Measurements from ENCODE around the gene RSBN1L. TPM values are rescaled to one million over a fixed set of nuclear protein-coding genes. Genes with fewer than 3 reads are reported as not detected.
"Not testable (repeated sequence)": the region's sequence is repeated elsewhere in the genome, so short reads cannot be mapped to it uniquely, and the experiment has no call there.

The RSBN1L gene
- total and polyA plus RNA-seq, 2 donors (not counting 3 experiments of a cell fraction or from before 2014, with no cell fraction given) = 3.0 to 13.1 TPM

GRCh38 chr7:77714931-77715330, 18.7 kb downstream of the RSBN1L start:
- H3K4me3 ChIP-seq (replicated peaks in 1 of 3; ENCODE audit: insufficient read depth in 1 of 3, low read depth in 1 of 3, low read length in 3 of 3); H3K4me1 ChIP-seq (ENCODE audit: control insufficient read depth, extremely low read depth, insufficient read depth, low read length); H2AFZ ChIP-seq (ENCODE audit: low read depth, low read length); H4K20me1 ChIP-seq (replicated peaks; ENCODE audit: control insufficient read depth, extremely low read depth, insufficient read depth, low read length); H3K36me3 ChIP-seq (ENCODE audit: control insufficient read depth in 2 of 2, extremely low read depth in 1 of 2, insufficient read depth in 2 of 2, low read length in 2 of 2); H3K27me3 ChIP-seq (ENCODE audit: control insufficient read depth in 2 of 2, insufficient read depth in 2 of 2, low read length in 2 of 2); CTCF ChIA-PET; H3K27ac ChIP-seq (ENCODE audit: insufficient read depth, low read depth, low read length); DNase-seq (ENCODE audit: low read depth, low spot score); H3K4me2 ChIP-seq (ENCODE audit: insufficient read depth, low read length); H3K9me1 ChIP-seq (replicated peaks; ENCODE audit: control insufficient read depth, extremely low read depth, insufficient read depth, low read length); H3K9me3 ChIP-seq (replicated peaks; ENCODE audit: control insufficient read depth, insufficient read depth, low read length); BruUV-seq (replicated peaks); intact Hi-C loops (cut with micrococcal nuclease); FAIRE-seq; dilution Hi-C loops (cut with MboI; ENCODE audit: extremely low pct_ligation_motif_present, low sequenced_read_pairs); H3K9ac ChIP-seq (replicated peaks; ENCODE audit: extremely low read depth, insufficient read depth, low read length): not testable (repeated sequence)
- peaks cover 63% of the 10 kb centered on the region for H3K79me2 ChIP-seq (ENCODE audit: control insufficient read depth, insufficient read depth, low read length)
- POLR2A ChIA-PET = interaction anchor here (1.2 kb wide), 1 partner anchor 9 kb away, joined by 3 read pairs; no protein-coding TSS in a partner anchor

- Histone ChIP-seq H3K9me3 (replicated peaks; ENCODE audit: control insufficient read depth, insufficient read depth, low read length) (no peaks in the 10 kb centered on the region), H4K20me1 (replicated peaks; ENCODE audit: control insufficient read depth, extremely low read depth, insufficient read depth, low read length) (no peaks in the 10 kb centered on the region), H3K9ac (replicated peaks; ENCODE audit: extremely low read depth, insufficient read depth, low read length) (no peak overlapping the region), H3K36me3 (ENCODE audit: control insufficient read depth in 2 of 2, extremely low read depth in 1 of 2, insufficient read depth in 2 of 2, low read length in 2 of 2) (no peaks in the 10 kb centered on the region), H3K4me1 (ENCODE audit: control insufficient read depth, extremely low read depth, insufficient read depth, low read length) (no peaks in the 10 kb centered on the region), H3K9me1 (replicated peaks; ENCODE audit: control insufficient read depth, extremely low read depth, insufficient read depth, low read length) (no peaks in the 10 kb centered on the region), H3K4me3 (replicated peaks in 1 of 3; ENCODE audit: insufficient read depth in 1 of 3, low read depth in 1 of 3, low read length in 3 of 3) (no peak overlapping the region), H3K27ac (ENCODE audit: insufficient read depth, low read depth, low read length) (no peak overlapping the region), H3K27me3 (ENCODE audit: control insufficient read depth in 2 of 2, insufficient read depth in 2 of 2, low read length in 2 of 2) (no peaks in the 10 kb centered on the region), H3K4me2 (ENCODE audit: insufficient read depth, low read length) (no peak overlapping the region), H2AFZ (ENCODE audit: low read depth, low read length) (no peak overlapping the region), H3K79me2 (ENCODE audit: control insufficient read depth, insufficient read depth, low read length) (peaks cover 55% of the 10 kb centered on the region)
- DNase-seq (ENCODE audit: low read depth, low spot score) (no peak), FAIRE-seq (no peak)
- intact Hi-C loops (cut with micrococcal nuclease) (no loop called here), dilution Hi-C loops (cut with MboI; ENCODE audit: extremely low pct_ligation_motif_present, low sequenced_read_pairs) (no loop called here)
- BruUV-seq (replicated peaks) = no TSS peak
- ChIA-PET POLR2A (no interaction called here), CTCF (interaction anchor here (0.6 to 0.8 kb wide), 2 partner anchors 53 to 65 kb away, joined by 3 read pairs; no protein-coding TSS in a partner anchor)
- TF ChIP-seq JUN (IDR thresholded peaks at IDR 0.05; ENCODE audit: borderline replicate concordance, insufficient read depth, insufficient read length, low read depth) = no peak
- no peak for TF ChIP-seq MAX (IDR thresholded peaks at IDR 0.05; ENCODE audit: insufficient read depth, insufficient read length)
- no peak for TF ChIP-seq CTCF (IDR thresholded peaks at IDR 0.05; ENCODE audit: extremely low read depth in 1 of 2, insufficient read depth in 1 of 2, low read depth in 1 of 2, low read length in 2 of 2)
- TF ChIP-seq GATA2 (IDR thresholded peaks at IDR 0.05; ENCODE audit: insufficient read depth, insufficient read length, low read depth, low read length) = no peak
- TF ChIP-seq POLR2AphosphoS5 (IDR thresholded peaks at IDR 0.05; ENCODE audit: insufficient read depth, low read depth, low read length) = no peak
- TF ChIP-seq FOS (IDR thresholded peaks at IDR 0.05; ENCODE audit: borderline replicate concordance, insufficient read depth, low read length) = no peak
- no peak for TF ChIP-seq MYC (IDR thresholded peaks at IDR 0.05; ENCODE audit: low read depth, low read length)
- no peak for TF ChIP-seq POLR2A (IDR thresholded peaks at IDR 0.05; ENCODE audit: low read depth, low read length)
- TF ChIP-seq EZH2 (IDR thresholded peaks at IDR 0.05; ENCODE audit: borderline replicate concordance, low read depth, low read length, severe bottlenecking) = no peak
Measured at GRCh38 chr7:77716804-77717203, 20.5 kb downstream of the RSBN1L start.

GRCh38 chr7:77717566-77717965, 21.3 kb downstream of the RSBN1L start:
- H3K9ac ChIP-seq (replicated peaks; ENCODE audit: extremely low read depth, insufficient read depth, low read length); H3K4me2 ChIP-seq (ENCODE audit: insufficient read depth, low read length); dilution Hi-C loops (cut with MboI; ENCODE audit: extremely low pct_ligation_motif_present, low sequenced_read_pairs); H3K4me1 ChIP-seq (ENCODE audit: control insufficient read depth, extremely low read depth, insufficient read depth, low read length); H2AFZ ChIP-seq (ENCODE audit: low read depth, low read length); intact Hi-C loops (cut with micrococcal nuclease); CTCF ChIA-PET; BruUV-seq (replicated peaks); H3K4me3 ChIP-seq (replicated peaks in 1 of 3; ENCODE audit: insufficient read depth in 1 of 3, low read depth in 1 of 3, low read length in 3 of 3); FAIRE-seq; H4K20me1 ChIP-seq (replicated peaks; ENCODE audit: control insufficient read depth, extremely low read depth, insufficient read depth, low read length); H3K9me1 ChIP-seq (replicated peaks; ENCODE audit: control insufficient read depth, extremely low read depth, insufficient read depth, low read length); H3K36me3 ChIP-seq (ENCODE audit: control insufficient read depth in 2 of 2, extremely low read depth in 1 of 2, insufficient read depth in 2 of 2, low read length in 2 of 2); H3K27ac ChIP-seq (ENCODE audit: insufficient read depth, low read depth, low read length); DNase-seq (ENCODE audit: low read depth, low spot score); H3K27me3 ChIP-seq (ENCODE audit: control insufficient read depth in 2 of 2, insufficient read depth in 2 of 2, low read length in 2 of 2); H3K9me3 ChIP-seq (replicated peaks; ENCODE audit: control insufficient read depth, insufficient read depth, low read length); POLR2A ChIA-PET: not testable (repeated sequence)
- H3K79me2 ChIP-seq (ENCODE audit: control insufficient read depth, insufficient read depth, low read length) = peaks cover 58% of the 10 kb centered on the region
